ENCODE results near the gene OR52I2.

Gene OR52I2

DNA sequence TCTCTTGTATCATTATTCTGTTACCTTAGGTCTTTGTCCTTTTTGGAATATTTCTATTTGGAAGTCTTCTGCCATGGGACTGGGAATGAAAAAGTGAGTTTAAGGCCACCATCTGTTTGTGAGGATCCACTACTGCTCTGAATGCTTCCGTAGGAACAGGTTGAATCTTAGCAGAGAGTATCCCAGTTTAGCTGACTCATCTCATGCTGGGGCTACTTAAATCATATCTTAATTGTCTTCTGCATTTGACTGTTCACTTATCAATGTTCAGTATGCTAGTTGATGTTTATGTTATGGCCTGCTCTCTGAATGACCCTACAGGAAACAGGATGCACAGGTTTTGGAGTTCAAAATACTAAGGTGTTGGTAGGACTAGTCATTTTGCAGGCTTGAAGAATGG lies 1.4 kb upstream of the OR52I2 start:
- TF ChIP-seq EZH2 (IDR thresholded peaks at IDR 0.05; ENCODE audit: borderline replicate concordance, low read length): no peak
- TF ChIP-seq, protein P1, sequence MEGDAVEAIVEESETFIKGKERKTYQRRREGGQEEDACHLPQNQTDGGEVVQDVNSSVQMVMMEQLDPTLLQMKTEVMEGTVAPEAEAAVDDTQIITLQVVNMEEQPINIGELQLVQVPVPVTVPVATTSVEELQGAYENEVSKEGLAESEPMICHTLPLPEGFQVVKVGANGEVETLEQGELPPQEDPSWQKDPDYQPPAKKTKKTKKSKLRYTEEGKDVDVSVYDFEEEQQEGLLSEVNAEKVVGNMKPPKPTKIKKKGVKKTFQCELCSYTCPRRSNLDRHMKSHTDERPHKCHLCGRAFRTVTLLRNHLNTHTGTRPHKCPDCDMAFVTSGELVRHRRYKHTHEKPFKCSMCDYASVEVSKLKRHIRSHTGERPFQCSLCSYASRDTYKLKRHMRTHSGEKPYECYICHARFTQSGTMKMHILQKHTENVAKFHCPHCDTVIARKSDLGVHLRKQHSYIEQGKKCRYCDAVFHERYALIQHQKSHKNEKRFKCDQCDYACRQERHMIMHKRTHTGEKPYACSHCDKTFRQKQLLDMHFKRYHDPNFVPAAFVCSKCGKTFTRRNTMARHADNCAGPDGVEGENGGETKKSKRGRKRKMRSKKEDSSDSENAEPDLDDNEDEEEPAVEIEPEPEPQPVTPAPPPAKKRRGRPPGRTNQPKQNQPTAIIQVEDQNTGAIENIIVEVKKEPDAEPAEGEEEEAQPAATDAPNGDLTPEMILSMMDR (IDR thresholded peaks at IDR 0.05; ENCODE audit: low read length): no peak
- H3F3A ChIP-seq (ENCODE audit: insufficient read depth, low read length): no peaks in the 10 kb centered on the region
- no peaks in the 10 kb centered on the region for H3K27me3 ChIP-seq (ENCODE audit: insufficient read depth, low read length)
- no peaks in the 10 kb centered on the region for H3K9me2 ChIP-seq (ENCODE audit: low read depth, low read length)
- no peaks in the 10 kb centered on the region for H3K9me3 ChIP-seq (ENCODE audit: low read length)
- H3K36me3 ChIP-seq (ENCODE audit: insufficient read depth, low read length): no peaks in the 10 kb centered on the region
- no peak overlapping the region for H2AFZ ChIP-seq (ENCODE audit: low read length)
- H4K20me1 ChIP-seq (ENCODE audit: insufficient read depth, low read length): no peaks in the 10 kb centered on the region
- H3K79me2 ChIP-seq (ENCODE audit: insufficient read depth, low read length): no peaks in the 10 kb centered on the region
- H3K27ac ChIP-seq (ENCODE audit: low read depth, low read length, poor library complexity, severe bottlenecking): no peak overlapping the region
- H3K9ac ChIP-seq (ENCODE audit: low read length): no peak overlapping the region
- H3K4me2 ChIP-seq (ENCODE audit: low read length): no peak overlapping the region
- H3K4me1 ChIP-seq (ENCODE audit: insufficient read depth, low read length, severe bottlenecking): no peaks in the 10 kb centered on the region
- H3K4me3 ChIP-seq (ENCODE audit: low read depth, low read length, poor library complexity, severe bottlenecking): no peak overlapping the region

DNA sequence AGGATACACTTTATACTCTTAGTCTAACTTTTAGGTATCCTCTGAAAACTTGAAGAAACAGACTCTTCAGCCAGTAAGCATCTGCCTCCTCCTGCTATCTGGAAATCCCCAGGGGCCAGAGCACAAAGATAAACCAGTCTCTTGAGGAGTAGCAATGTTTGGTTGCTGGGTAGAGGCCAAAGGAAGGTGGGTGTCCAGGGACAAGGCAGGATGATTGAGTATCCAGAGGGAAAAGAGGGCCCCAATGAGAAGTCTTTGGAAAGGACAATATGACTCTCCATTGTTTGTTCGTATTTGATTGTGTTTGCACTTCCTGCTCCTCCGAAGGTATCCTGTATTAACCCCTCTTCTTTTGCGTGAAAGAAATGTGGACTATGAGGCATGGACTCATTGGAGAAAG lies 7.5 kb downstream of the OR52I2 start:
- Histone ChIP-seq H4K20me1 (ENCODE audit: insufficient read depth, low read length) (no peaks in the 10 kb centered on the region), H3K4me1 (ENCODE audit: insufficient read depth, low read length, severe bottlenecking) (no peaks in the 10 kb centered on the region), H3K27me3 (ENCODE audit: insufficient read depth, low read length) (no peaks in the 10 kb centered on the region), H3K4me2 (ENCODE audit: low read length) (no peak overlapping the region), H3K9ac (ENCODE audit: low read length) (no peak overlapping the region), H3K4me3 (ENCODE audit: low read depth, low read length, poor library complexity, severe bottlenecking) (no peak overlapping the region), H3K9me3 (ENCODE audit: low read length) (no peaks in the 10 kb centered on the region), H3K27ac (ENCODE audit: low read depth, low read length, poor library complexity, severe bottlenecking) (no peak overlapping the region), H3K9me2 (ENCODE audit: low read depth, low read length) (no peaks in the 10 kb centered on the region), H3K36me3 (ENCODE audit: insufficient read depth, low read length) (no peaks in the 10 kb centered on the region), H3F3A (ENCODE audit: insufficient read depth, low read length) (no peaks in the 10 kb centered on the region), H3K79me2 (ENCODE audit: insufficient read depth, low read length) (no peaks in the 10 kb centered on the region), H2AFZ (ENCODE audit: low read length) (no peak overlapping the region)
- TF ChIP-seq, protein P1 (IDR thresholded peaks at IDR 0.05; ENCODE audit: low read length): no peak
- no peak for TF ChIP-seq EZH2 (IDR thresholded peaks at IDR 0.05; ENCODE audit: borderline replicate concordance, low read length)

DNA sequence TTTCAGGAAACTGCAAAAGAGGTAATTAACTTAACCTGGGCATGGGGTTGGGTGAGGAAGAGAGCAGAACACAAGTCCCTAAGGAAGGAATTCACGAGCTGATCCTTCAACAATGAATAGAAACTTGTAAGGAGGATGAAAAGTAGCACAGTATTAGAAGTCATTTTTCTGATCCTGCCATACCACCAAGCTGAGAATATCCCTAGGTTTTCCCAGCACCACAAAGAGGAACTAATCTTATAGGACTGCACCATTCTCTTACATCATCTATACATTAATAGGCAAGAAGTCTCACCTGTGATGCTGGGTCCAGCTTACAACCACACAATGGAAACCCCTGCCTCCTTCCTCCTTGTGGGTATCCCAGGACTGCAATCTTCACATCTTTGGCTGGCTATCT lies 12.2 kb downstream of the OR52I2 start, which contains the start of gene OR52I1:
Gene OR52I1, plus strand, starts transcription at position 301 of the 400 bp plus-strand sequence. Its CDS starts 0 bp downstream, at position 301.
- Histone ChIP-seq H3K9me2 (ENCODE audit: low read depth, low read length) (no peaks in the 10 kb centered on the region), H3K4me3 (ENCODE audit: low read depth, low read length, poor library complexity, severe bottlenecking) (no peak within 1 kb of the TSS), H3K79me2 (ENCODE audit: insufficient read depth, low read length) (no peaks in the 10 kb centered on the region), H3K9me3 (ENCODE audit: low read length) (no peaks in the 10 kb centered on the region), H4K20me1 (ENCODE audit: insufficient read depth, low read length) (no peaks in the 10 kb centered on the region), H3K36me3 (ENCODE audit: insufficient read depth, low read length) (peaks cover 14% of the 10 kb centered on the region), H3F3A (ENCODE audit: insufficient read depth, low read length) (no peaks in the 10 kb centered on the region), H3K4me2 (ENCODE audit: low read length) (no peak within 1 kb of the TSS), H3K27me3 (ENCODE audit: insufficient read depth, low read length) (no peaks in the 10 kb centered on the region), H3K9ac (ENCODE audit: low read length) (no peak within 1 kb of the TSS), H2AFZ (ENCODE audit: low read length) (no peak within 1 kb of the TSS), H3K27ac (ENCODE audit: low read depth, low read length, poor library complexity, severe bottlenecking) (no peak within 1 kb of the TSS), H3K4me1 (ENCODE audit: insufficient read depth, low read length, severe bottlenecking) (no peaks in the 10 kb centered on the region)
- TF ChIP-seq, protein P1 (IDR thresholded peaks at IDR 0.05; ENCODE audit: low read length): no peak
- TF ChIP-seq EZH2 (IDR thresholded peaks at IDR 0.05; ENCODE audit: borderline replicate concordance, low read length): no peak
